COR-L47 (cell line): ENCODE data around the gene GLO1.
A peak's percentile ranks its signal among the peaks of the same experiment; 100 is the strongest.
"Not testable (repeated sequence)": the region's sequence is repeated elsewhere in the genome, so short reads cannot be mapped to it uniquely, and the experiment has no call there.

Experiments
- DNase-seq: peaks from one replicate; lab custom pipeline; 2025; lab: John Stamatoyannopoulos, UW

GLO1 gene

DNA sequence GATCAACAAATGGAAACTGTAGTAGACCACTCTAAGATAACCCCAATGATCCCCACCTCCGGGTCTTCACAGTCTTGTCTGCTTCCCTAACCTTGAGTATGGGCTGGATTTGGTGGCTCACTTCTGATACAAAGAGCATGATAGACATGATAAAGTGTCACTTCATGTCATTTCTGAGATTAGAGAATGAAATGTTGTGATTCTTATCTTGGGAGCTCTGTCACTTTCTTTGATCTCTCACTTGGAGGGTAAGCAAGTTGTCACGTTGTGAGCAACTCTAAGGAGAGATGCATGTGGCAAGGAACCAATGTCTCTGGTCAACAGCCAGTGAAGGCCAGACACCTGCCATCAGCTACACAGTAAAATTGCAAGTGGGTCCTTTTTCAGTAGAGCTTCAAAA lies 3.0 kb upstream of the GLO1 start:
- DNase-seq = no peak

DNA sequence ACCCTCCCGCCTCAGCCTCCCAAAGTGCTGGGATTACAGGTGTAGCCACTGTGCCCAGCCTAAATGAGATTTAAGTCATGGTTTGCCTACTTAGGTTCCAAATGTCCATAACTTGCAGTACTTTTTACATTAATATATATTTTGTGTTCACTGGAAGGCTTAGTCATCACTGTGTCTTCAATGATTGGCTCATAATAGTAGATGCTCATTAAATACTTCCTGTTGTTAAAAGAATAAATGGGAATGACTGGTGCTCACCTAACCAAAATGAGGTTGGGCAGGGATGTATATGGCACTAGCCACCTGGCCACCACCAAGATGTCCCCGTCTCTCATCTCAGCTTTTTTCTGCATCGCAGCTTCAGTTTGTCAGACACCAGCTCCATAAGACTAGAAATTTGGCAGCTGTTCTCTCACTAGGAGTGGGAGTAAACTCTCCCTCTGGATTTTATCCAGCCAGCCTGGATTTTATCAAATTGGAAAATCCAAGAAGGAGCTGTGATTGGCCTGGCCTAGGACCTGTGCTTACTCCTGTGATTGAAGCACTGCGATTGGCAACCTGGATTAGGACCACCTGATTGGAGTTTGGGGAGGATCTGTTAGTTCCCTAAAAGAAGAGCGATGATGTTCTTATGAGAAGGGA lies 1.1 kb upstream of the GLO1 start:
- DNase-seq = no peak

DNA sequence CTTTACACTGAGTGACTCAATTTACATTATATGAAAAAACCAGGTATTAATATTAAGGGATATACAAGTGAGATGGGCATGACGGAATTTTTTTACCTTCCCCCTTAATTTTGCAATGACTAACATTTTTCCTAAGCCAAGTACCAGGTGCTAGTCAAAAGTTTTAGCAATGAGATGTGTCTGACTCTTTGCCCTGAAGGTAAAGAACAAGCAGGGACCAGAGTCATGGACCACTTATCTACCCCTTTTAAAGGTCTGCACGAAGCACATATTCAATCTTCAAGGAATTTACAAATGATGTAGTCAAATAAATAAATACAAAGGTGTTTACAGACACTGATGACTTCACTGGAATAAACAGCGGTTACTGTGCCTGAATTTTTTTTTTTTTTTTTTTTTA lies 1.4 kb downstream of the GLO1 start:
- no peak for DNase-seq

DNA sequence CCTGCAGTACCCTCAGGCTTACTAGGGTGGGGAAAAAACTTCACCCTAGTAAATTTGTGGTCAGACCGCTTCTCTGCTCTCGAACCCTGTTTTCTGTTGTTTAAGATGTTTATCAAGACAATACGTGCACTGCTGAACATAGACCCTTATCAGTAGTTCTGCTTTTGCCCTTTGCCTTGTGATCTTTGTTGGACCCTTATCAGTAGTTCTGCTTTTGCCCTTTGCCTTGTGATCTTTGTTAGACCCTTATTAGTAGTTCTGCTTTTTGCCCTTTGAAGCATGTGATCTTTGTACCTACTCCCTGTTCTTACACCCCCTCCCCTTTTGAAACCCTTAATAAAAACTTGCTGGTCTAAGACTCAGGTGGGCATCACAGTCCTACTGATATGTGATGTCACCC lies 3.2 kb downstream of the GLO1 start:
- not testable (repeated sequence) for DNase-seq

DNA sequence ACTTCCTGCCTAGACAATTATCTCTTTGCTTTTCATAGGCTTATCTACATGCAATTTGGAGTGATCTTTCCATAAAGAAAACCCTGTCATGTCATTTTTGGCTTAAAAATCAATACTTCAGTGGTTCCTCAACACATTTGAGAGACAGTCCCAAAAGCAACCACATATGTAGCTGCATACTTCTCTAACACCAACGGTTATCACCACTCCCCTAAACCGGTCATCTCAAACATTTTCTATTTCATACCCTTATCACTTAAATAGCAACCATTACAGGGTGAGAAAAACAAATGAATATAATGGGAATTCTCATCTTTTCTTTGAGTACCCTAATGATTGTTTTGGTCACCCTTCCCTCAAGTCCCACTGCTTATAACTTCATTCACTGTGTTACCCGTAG lies 5.1 kb downstream of the GLO1 start:
- no peak for DNase-seq

DNA sequence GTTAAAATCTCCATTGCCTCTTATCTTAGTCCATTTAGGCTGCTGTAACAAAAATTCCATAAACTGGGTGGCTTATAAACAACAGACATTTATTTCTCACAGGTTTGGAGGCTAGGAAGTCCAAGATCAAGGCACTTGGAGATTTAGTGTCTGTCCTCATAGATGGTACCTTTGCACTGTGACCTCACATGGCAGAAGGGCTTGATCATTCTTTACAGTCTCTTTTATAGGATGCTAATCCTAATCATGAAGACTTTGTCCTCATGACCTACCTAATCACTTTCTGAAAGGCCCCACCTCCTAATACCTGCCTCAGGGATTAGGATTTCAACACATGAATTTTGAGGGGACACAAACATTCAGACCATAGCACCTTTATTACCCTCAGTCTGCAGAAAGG lies 6.6 kb downstream of the GLO1 start:
- no peak for DNase-seq

DNA sequence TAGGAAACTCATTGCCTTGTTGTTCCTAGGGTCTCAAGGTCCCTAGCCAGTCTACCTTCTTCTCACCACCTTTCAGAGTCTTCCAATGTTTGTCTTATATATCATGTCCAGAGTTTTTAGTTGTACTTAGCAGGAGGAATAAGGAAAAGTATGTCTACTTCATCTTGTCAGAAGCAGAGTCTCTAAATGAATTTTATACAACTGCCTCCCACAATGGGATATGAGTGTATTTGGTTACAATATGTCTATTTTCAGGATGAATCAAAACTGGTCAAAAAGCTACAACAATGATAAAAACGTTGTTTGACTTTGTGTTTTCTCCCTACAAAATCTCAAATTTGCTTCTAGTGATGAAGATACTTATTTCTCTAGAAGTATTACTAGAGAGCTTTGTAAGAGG lies 7.0 kb downstream of the GLO1 start:
- DNase-seq = no peak

DNA sequence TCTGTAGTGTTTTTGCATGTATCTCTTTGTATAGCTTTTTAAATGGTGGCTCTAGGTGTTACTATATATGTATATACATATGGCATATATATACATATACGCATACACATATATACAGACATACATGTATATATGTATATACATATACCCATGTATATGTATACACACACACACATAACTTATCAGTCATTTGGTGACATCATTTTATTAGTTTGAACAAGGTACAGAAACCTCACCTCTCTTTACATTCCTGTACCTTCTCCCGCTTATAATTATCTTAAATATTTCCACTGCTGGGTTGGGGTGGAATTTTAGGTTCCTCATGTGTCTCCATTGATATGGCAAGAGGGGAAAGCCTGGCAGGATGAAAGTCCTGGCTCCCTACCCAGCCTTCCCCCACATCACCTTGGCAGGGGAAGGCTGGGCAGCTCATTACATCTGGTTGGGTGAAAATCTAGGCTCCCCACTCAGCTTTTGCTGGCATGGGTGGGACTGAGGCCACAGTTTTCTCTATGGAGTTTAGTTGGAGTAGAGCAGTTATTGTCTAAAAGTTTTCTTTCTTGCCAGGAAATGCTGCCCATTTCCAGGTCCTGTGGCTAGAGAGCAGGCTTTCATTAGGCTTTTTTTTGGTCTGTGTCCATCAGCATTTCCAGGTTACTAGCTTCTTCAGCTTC lies 7.6 kb downstream of the GLO1 start:
- no peak for DNase-seq

DNA sequence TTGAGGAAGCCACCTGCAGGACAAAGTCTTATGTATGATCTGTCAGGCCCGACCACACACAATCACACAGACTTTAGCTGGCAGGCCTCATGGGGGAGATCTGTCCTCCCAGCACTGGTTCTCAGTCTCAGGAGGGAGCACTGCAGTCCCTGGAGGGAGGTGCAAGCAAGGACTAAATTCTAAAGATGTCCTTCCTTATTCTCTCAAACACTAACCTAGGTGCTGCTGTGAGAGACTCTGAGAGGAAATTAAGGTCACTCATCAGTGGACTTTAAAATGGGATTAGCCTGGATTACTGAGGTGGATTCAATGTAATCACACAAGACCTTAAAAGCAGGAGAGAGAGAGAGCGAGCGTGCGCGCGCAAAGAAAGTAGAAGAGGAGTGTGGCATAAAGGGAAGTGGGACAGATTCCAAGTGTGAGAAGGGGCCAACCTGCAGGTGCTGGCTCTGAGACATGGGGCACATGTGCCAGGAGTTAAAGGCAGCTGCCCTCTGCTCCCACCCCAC lies 14.3 kb downstream of the GLO1 start:
- DNase-seq = no peak

DNA sequence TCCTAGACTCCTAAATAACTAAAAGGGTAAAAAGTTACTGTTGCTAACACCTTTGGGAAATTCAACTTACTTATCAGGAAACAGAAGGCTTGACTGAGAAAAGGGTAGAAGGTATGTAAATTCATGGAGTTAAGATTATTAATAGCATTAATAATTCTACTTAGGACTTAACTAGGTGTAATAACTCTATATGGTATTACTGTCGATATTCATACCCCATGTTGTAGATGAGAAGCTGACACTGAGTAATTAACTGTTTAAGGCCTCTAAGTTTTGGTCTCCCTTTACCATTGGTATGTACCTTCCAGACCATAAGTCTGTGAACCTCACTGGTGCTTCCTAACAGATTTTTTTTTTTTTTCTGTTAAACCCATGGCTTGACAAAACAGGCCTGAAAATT lies 15.4 kb downstream of the GLO1 start:
- DNase-seq = no peak

DNA sequence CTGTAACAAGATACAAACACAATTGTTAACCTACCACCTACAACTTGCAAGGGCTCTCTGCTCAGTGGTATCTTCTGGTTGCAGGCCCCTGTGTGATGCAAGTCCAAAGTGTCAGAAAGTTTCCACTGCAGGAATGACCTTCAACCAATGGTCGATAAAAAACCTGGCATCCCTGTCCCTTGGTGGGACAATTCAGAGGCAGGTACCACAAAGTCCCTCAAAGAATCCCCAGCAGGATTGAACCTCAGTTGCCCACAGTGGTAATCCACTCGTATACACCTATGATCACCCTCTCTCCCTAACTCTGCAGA lies 15.9 kb downstream of the GLO1 start:
- no peak for DNase-seq

DNA sequence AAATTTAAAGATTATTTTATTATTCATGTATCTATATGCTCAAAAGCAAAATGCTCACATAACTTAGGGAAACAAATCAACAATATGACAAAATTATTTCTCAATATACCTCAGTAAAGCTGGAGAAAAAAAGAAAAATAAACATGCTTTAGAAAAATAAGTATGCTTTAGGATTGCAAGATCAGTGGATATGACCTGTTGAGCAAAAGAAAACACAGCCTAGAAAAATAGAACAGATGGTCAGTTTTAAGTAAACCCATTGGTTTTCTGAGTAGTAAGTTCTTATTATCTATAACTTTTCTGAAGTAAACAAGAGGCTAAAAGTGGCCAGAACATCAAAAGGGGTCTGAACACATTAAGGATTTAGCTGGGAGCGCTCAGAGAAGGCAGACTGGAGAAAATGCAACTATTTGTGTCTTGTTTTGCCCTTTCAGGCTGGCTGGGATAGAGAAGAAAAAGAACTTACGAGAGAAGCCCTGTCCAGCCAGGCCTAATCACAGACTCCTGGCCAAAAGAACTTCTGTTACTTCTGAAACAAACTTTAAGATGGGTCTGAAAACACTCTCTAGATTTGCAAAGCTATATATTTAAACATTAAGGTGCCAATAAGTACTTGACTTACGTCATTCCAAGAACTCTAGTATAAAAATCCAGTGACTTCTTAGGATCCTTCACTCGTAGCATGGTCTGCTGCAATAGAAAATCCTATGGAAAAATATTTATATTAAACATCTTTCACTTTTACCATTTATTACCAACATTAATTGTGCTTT lies 16.5 kb downstream of the GLO1 start:
- no peak for DNase-seq

DNA sequence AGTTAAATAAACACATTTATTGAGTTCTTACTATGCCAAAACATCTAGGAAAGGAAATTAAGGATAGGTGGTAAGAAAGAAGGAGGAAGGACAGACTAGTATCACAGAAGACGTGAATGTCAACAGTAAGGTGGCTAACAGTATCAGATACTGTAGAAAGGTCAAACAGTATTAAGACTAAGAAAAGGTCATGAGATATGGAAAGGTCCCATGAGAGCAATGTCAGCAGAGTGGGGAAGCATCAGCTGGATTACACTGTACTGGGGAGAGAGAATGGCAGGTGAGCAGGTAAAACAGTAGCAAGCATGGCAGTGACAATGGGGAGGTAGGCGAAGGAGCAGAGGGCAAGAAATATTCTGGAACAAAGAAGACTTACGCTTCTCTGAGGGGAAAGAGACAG lies 18.0 kb downstream of the GLO1 start:
- no peak for DNase-seq

DNA sequence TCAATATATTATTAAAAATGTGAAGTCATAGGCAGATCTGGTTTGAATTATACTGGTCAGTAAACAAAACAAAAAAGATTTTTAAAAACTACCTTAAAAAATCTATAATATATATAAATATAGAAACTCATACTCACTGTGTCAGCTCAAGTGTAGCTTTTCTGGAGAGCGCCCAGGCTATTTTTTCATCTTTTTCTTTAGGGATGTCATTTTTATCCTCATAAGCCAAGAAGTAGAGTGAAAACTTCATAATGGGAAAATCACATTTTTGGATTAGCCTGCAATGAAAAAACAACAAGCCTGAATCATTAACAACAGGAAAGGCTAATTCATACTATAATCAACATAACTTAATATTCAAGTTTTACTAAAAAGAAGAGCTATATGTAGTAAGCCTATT lies 18.7 kb downstream of the GLO1 start:
- no peak for DNase-seq

DNA sequence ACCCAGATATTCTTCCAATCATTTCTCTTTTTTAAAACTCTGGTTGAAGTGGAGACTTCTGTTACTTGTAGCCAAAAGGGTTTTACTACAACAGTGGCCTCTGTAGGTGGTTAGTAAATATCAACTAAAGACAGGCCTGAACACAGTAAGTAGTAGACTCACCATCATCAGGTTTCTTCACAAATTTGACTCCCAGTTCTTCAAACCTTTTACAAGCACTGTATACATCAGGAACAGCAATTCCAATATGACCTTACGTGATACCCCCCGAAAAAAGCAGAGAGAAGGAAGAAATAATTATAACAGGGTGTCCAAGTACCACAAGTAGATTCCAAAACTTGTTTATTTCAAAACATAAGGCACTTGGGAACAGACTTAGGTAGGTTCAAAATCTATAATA lies 21.1 kb downstream of the GLO1 start:
- DNase-seq = no peak

DNA sequence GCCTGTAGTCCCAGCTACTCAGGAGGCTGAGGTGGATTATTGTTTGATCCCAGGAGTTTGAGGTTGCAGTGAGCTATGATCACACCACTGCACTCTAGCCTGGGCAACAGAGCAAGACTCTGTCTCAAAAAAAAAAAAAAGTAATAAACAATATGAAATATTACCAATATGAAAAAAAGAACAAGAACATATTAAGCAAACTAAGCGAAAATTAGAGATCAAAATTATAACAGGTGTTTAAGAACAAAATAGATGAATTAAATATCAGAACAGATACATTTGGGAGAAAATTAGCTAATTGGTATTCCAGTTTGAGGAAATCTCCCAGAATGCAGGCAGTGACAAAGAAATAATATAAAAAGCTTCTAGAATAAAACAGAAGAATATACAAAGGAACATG lies 23.3 kb downstream of the GLO1 start:
- DNase-seq = no peak

DNA sequence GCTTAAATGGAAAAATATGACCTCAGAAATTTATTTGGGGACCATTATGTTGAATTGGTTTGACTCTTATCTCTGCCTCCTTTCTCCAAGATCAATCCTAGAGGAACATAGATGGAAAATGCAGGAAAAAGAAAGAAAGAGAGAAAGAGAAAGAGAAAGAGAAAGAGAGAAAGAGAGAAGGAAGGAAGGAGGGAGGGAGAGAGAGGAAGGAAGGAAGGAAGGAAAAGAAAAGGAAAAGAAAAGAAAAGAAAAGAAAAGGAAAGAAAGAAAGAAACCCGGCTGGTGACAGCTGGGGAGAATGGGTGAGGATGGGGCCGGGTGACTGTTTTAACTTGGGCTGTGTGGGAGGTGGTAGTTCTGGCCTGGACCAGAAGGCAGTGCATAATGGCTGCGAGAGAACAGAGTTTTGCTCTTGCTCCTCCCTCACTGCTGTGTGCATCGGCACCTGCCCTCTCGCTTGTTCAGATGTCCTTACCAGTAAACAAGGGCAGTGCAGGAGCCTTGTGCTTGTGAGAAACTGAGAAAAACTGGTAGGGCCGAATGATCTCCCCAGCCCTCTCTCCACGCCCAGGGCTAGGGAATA lies 24.7 kb downstream of the GLO1 start:
- DNase-seq = no peak

DNA sequence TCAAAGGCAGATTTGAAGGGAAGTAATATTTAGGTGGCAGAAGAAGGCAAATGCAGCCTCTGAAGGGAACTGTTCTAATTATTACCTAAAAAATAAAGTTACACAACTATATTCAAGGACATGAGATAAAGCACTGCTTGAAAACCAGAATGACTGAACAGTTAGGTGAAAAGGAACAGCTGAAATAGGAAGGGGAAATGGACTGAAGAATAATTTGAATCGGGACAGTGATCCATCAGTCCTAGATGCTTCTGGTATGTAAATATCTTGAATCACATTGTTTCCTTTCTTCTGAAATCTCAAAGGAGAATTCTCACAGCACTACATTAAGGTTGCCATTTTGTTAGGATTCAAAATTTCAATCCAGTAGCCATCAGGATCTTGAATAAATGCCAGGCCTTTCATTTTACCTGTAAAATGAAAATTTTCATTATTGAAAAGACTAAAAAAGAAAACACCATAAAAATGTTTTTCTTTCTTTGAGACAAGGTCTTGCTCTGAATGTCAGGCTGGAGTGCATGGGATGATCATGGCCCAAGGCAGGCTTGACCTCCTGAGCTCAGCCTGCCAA lies 25.9 kb downstream of the GLO1 start:
- no peak for DNase-seq

DNA sequence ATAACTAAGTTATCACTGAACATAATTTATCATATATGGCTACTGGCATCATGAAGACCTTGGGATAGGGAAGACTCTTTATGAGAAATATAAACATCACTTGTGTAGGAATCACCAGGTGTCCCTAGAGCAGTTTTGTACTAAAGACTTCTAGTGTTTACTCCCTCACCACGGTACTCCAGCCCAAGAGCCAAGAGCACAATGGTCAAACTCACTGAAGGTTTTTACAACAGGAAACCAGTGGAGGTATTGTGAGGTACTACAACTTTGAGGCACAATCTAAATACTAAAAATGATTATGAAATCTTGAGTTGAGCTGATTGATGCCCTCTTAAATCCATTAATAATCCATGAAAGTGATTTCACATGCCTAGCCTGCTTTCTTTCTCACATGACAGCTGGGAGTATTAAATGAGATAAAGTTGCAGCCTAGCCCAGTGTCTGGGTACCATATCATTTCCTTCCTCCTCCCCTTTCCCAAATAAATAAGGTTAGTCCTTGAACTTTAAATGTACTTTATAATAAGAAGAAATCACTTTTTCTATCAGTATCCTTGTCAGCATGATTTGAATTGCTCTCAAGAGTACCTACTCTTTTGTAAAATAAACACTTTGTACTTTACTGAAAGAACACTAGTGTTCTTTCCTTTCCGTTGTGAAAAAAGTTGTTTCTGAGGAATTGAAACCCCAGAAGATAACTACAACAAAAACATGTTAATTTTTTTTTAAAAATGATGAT lies 26.5 kb downstream of the GLO1 start:
- no peak for DNase-seq

DNA sequence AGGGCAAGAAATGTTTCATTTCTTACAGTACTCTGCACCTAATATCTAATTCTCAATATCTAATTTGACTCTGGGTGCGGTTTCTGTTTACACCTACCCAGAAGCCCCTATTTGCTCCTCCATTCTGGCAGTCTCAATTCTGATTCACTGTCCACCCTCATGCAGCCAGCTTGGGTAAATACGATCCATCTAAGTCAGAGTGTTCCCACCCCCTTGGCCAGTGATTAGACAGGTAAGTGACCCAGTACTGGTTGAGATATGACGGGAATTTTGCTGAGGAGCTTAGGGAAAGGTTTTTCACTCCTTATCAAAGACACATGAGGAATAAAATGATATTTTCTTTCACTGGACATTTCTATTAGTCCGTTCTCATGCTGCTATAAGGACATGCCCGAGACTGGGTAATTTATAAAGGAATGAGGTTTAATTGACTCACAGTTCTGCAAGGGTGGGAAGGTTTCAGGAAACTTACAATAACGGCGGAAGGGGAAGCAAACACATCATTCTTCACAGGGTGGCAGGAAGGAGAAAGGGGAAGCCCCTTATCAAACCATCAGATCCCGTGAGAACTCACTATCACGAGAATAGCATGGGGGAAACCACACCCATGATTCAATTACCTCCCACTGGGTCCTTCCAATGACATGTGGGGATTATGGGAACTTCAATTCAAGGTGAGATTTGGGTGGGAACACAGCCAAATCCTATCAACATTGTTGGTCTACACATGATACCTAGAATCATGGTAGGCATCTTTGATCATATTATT lies 29.4 kb downstream of the GLO1 start:
- DNase-seq = no peak

DNA sequence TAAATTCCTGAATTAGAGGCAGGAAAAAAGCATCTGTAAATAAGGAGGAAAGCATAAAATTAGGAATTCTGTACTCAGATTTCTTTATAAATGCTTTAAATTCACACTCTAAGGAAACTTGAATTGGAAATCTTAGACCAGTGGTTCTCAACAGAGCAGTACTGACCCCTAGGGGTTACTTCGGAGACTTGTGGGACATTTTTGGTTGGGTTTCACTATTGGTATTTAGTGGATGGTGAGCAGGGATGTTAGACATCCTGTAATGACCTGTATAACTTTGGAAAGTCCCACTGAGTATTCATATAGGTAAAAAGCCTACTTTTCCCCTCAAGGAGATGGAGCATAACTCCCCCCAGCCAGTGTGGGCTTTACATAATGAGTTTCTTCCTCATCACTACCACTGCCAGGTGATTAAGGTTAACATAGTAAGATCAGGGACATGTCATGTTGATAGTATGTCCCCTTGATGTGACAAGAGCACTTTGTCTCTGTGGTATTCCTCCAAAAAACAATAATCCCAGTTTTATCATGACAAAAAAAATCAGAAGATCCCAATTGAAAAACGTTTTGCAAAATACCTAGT lies 31.0 kb downstream of the GLO1 start:
- peak; percentile 53 for DNase-seq
